Central memory CD4-positive, alpha-beta T cell (primary cell): ENCODE measurements around the gene RXRB.
"Not testable (repeated sequence)": the region's sequence is repeated elsewhere in the genome, so short reads cannot be mapped to it uniquely, and the experiment has no call there.

Experiments used
- DNase-seq: peaks from one replicate; pipeline ENCODE4 v3.0.0; 2022

Gene RXRB

DNA sequence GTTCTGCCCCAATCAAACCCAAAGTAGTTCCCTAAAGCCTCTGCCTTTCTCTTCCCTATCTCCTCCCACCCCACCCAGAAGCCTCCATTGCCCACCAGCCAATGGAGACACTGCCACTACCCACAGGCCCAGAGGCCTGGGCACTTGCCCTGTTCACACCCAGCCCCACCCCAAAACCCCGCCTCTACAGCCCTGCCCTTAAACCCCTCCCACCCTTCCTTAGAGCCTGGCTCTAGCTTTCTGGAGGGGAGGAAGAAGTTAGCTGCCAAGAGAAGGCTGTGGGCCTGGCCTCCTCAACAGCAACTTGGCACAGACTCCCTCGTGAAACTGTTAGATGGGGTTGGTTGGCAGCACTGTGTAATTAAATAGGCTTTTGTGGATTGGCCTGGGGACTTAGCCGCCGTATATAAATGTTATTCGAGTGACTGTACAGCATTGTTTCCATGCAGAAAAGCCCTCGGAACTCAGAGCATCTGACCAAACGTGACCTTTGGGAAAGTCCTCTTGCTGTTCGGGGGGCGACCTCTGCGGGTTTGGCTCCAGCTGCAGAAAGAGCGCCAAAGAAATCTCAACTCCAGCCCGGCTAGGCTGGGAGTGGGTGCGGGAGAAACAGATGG is 39.6 kb downstream of the RXRB start:
- no peak for DNase-seq

DNA sequence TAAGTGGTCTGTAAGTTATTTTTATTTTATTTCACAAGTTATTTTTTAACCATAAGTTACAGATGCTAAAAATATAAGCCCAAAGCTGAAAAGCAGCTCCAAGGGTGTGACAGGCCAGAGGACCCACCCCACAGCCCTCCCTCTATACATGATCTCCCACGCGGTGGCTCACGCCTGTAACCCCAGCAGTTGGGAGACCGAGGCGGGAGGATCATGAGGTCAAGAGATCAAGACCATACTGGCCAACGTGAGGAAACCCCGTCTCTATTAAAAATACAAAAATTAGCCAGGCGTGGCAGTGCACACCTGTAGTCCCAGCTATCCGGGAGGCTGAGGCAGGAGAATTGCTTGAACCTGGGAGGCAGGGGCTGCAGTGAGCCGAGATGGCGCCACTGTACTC is 40.4 kb downstream of the RXRB start:
- no peak for DNase-seq

DNA sequence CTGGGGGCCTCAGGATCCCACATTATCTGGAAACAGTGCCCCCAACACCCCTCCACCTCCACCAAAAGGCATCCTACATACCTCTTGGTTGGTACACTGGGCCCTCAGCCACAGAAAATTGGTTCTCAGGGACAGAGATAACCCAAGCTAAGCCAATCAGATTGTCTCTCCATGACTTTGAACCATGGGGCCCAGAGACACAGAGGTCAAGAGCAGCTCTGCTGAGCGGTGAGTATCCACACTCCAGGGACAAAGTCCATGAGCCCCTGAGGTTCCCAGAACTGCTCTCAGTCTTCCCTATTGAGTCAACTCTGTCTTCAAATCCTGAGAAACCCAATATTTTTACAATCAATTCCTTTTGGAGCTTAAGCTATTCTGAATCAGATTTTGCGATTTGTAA is 43.5 kb downstream of the RXRB start:
- DNase-seq: no peak

DNA sequence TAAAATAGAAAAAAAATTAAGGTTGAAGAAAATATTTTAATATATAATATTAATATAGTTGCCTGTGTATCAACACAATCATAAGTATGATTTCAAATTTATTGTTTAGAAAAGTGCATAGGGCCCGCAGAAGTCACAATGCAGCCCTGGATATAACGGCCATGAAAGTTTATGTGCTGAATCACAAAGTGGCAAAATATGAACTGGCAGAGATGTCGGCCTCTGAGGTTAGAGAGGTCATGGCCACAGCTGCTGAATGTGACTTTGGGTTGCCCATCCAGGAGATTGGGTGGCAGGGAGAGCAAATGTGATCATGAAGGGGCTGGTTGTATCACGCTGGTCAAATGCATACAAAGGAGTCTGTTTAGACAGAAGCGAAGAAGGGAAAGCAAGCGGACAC is 43.9 kb downstream of the RXRB start:
- DNase-seq: no peak

DNA sequence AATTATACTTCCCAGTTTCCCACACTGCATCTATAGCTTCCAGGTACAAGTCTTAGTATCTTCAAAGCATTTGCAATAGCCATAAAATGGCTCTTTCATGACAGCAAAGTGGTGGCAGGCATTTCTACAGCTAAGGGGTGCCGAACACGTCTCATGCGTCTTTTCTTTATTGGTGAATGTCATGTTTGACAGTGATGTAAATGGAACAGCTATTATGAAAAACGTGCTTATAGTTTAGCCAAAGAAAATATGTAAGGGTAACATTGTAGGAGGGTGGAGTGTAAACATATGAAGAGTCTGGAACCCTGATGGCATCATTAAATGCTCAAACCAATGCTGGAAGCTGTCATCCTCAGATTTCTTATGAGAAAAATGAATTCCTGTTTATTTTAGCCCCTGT is 46.1 kb downstream of the RXRB start:
- DNase-seq: no peak

DNA sequence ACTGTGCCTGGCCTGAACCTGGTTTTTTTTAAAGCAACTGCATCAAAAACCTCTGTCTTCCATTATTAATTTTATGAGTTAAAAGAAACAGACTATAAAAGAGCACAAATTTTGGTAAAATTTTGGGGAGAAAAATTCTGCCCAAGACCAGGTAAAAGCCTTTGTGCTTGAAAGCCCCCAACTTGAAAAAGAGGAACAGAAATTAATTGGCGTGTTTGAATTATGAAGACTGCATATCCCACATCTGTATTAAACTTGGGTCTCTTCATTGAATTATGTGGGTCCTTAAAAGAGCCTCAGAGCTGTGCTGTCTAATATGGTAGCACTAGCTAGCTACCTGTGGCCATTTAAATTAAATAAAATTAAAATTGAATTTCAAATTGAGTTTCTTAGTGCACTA is 49.4 kb downstream of the RXRB start:
- no peak for DNase-seq

DNA sequence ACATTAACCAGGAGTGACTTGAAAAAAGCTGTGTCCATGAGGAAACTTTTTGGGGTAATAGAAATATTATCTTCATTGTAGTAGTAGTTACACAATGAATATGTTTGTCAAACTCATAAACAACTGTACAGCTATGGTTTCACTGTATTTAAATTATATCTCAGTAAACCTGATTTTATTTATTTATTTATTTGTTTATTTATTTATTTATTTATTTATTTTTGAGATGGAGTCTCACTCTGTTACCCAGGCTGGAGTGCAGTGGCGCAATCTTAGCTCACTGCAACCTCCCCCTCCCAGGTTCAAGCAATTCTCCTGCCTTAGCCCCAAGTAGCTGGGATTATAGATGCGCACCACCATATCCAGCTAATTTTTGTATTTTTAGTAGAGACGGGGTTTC is 49.9 kb downstream of the RXRB start:
- not testable (repeated sequence) for DNase-seq

DNA sequence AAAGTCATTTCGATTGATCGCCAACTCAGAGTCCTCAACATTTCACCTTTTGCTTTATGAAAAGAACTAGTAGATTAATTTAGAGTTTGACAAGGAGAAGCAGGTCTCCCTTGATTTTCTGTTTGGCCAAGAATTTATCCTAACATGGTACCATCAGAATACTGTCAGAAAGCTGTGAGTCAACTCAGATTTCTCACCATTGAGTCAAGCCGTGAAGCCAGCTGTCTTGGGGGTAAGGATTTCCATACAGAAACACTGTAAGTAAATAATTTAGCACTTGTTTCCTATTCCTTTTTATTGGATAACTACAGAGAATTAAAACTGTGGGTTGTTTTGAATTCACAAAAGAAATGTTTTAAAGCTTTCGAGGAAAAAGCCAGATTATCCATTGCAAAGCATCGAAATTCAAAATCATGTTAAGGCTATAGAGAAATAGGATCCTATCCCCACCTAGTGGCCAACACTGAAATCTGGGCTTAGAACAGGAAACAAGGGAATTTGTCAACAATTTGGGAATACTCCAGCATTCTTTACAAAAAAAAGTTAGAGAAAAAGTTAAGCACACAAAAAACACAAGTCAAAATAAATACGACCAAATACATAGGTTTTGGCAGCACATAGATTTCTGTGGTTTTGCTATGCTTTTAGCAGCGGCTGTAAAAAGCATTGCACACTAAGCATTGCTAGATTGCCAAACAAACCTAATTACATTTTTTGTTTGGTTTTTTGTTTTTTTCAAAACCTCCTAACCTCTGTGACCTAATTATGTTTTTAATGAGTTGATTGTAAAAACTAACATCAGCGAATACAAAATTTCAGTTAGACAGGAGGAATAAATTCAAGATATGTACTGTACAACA is 52.4 kb downstream of the RXRB start:
- no peak for DNase-seq

DNA sequence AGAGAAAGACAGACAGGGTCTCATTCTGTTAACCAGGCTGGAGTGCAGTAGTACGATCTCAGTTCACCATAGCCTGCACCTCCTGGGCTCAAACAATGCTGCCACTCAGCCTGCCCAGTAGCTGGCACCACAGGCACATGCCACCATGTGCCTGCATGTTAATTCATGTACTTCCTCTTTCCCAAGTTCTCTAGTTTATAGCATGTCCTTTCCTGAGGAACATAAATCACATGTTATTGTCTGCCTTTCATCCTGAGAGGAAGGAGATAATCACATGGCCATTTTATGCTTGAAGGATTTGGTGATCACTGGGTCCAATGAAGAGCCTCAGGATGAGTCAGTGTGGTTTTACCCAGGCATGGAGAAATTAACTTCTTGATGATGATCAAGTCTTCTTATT is 56.1 kb downstream of the RXRB start:
- no peak for DNase-seq
